GM06990 (cell line): ENCODE results near the gene TECPR1.

ENCODE experiments used
- DNase-seq: peaks from one replicate; pipeline ENCODE4 v3.0.0-alpha.2; 2011; ENCODE audit not compliant: insufficient read length; ENCODE audit errors: extremely low read depth
- H3K27me3 ChIP-seq: replicated peaks from 2 replicates; pipeline ENCODE4 v1.6.0; 2011; ENCODE audit warnings: low read length; ENCODE audit not compliant: control insufficient read depth, insufficient read depth
- H3K36me3 ChIP-seq: 2 replicates; pipeline ENCODE4 v1.5.1; 2011; ENCODE audit warnings: low read length; ENCODE audit not compliant: control insufficient read depth, insufficient read depth
- H3K4me3 ChIP-seq: replicated peaks from 2 replicates; pipeline ENCODE4 v1.5.1; 2011; ENCODE audit warnings: low read depth, mild to moderate bottlenecking, control low read depth, low read length
- CTCF ChIP-seq: IDR thresholded peaks from 2 replicates; pipeline ENCODE4 v1.5.1; 2011; ENCODE audit warnings: low read length, control low read depth, mild to moderate bottlenecking, inconsistent platforms; ENCODE audit not compliant: insufficient read depth, poor library complexity, severe bottlenecking

Gene TECPR1

GRCh38 chr7:98227939-98228338, 24.1 kb downstream of the TECPR1 start:
- no peak for DNase-seq
- Histone ChIP-seq H3K36me3 (peaks cover 8% of the 10 kb centered on the region), H3K27me3 (no peaks in the 10 kb centered on the region), H3K4me3 (no peak overlapping the region)
- no peak for TF ChIP-seq CTCF

- peaks cover 17% of the 10 kb centered on the region for H3K36me3 ChIP-seq
- no peaks in the 10 kb centered on the region for H3K27me3 ChIP-seq
- no peak for DNase-seq
- TF ChIP-seq CTCF, result no peak
- H3K4me3 ChIP-seq, result no peak overlapping the region
Observed at GRCh38 chr7:98225913-98226614, 26.0 kb downstream of the TECPR1 start.

- Histone ChIP-seq H3K36me3 (peaks cover 13% of the 10 kb centered on the region), H3K27me3 (no peaks in the 10 kb centered on the region), H3K4me3 (no peak overlapping the region)
- no peak for DNase-seq
- TF ChIP-seq CTCF, result no peak
Observed at GRCh38 chr7:98224701-98225181, 27.3 kb downstream of the TECPR1 start.

DNA sequence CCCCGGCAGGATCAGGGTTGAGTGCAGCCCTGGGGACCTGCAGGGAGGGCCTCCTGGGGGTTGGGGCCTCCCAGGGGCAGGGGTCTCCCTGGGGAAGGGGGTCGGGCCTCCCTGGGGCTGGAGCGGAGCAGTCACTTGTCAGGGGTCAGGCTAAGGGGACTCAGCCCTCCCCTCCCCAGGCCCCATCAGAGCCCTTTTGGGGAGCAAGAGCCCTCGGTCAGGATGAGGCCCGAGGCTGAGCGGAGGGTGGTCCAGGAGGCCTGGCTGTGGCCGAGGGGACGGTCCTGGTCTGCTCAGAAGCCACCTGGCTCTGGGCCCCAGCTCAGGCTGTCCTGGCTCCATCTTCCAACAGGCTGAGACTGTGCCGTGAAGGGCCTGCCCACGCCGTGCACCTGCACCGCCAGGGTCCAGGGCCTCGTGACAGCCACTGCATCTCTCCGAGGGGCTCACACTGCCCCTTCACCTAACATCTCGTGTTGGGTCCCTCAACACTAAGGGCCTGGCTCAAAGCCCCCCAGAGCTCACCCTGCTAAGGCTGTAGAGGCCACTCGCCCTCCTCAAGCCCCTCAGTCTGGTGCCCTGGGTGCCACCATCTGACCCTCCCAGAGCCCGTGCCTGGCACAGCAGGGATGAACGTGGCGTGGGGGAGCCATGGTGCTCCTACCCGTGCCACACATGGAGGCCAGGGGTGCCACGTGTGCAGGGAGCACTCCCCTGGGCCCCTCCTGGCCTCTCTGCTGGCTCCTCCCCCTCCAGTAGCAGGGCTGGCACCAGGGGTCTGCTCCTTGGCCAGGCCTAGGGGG, 27.9 kb downstream of the TECPR1 start:
- no peak for TF ChIP-seq CTCF
- peaks cover 13% of the 10 kb centered on the region for H3K36me3 ChIP-seq
- H3K27me3 ChIP-seq, result no peaks in the 10 kb centered on the region
- no peak overlapping the region for H3K4me3 ChIP-seq
- no peak for DNase-seq

- no peak for TF ChIP-seq CTCF
- no peak overlapping the region for H3K4me3 ChIP-seq
- no peaks in the 10 kb centered on the region for H3K27me3 ChIP-seq
- peaks cover 11% of the 10 kb centered on the region for H3K36me3 ChIP-seq
- DNase-seq, result no peak
Observed at GRCh38 chr7:98223351-98223897, 28.6 kb downstream of the TECPR1 start.
